Activated naive CD4-positive, alpha-beta T cell treated with Interleukin-2 at 50 U/mL for 16 hours (primary cell): ENCODE measurements around the gene GPATCH3.
A peak's percentile ranks its signal among the peaks of the same experiment; 100 is the strongest.
"Not testable (repeated sequence)": the region's sequence is repeated elsewhere in the genome, so short reads cannot be mapped to it uniquely, and the experiment has no call there.

Experiments
- DNase-seq: peaks from one replicate; pipeline ENCODE4 v3.0.0-alpha.2; 2020

The GPATCH3 gene

GRCh38 chr1:26911399-26912146 lies 11.3 kb upstream of the GPATCH3 start:
- DNase-seq = no peak

- no peak for DNase-seq
Measured at GRCh38 chr1:26910343-26911160, 10.3 kb upstream of the GPATCH3 start.

- DNase-seq = no peak
Measured at GRCh38 chr1:26909951-26910342, 9.7 kb upstream of the GPATCH3 start.

GRCh38 chr1:26907071-26907917 lies 7.0 kb upstream of the GPATCH3 start:
- no peak for DNase-seq

- DNase-seq = no peak
Measured at GRCh38 chr1:26900815-26901511, 696 bp upstream of the GPATCH3 start.

GRCh38 chr1:26897351-26897750 lies 2.9 kb downstream of the GPATCH3 start:
- DNase-seq = no peak

GRCh38 chr1:26894263-26894662 lies 6.0 kb downstream of the GPATCH3 start:
- DNase-seq = no peak

- no peak for DNase-seq
Measured at GRCh38 chr1:26890467-26890796, 9.8 kb downstream of the GPATCH3 start.

GRCh38 chr1:26889551-26890466 lies 10.5 kb downstream of the GPATCH3 start, which contains the start of gene GPN2:
Gene GPN2 (minus strand): TSS chr1:26890283. CDS start chr1:26890096, 187 bp downstream.
- peak; percentile 83 for DNase-seq

GRCh38 chr1:26888231-26888630 lies 12.0 kb downstream of the GPATCH3 start:
- DNase-seq = no peak

- no peak for DNase-seq
Measured at GRCh38 chr1:26887125-26887524, 13.1 kb downstream of the GPATCH3 start.

GRCh38 chr1:26882696-26883463 lies 17.4 kb downstream of the GPATCH3 start:
- DNase-seq = no peak

- DNase-seq = not testable (repeated sequence)
Measured at GRCh38 chr1:26881611-26882010, 18.7 kb downstream of the GPATCH3 start.

- DNase-seq = no peak
Measured at GRCh38 chr1:26879793-26880192, 20.5 kb downstream of the GPATCH3 start.

- DNase-seq = no peak
Measured at GRCh38 chr1:26877326-26877725, 22.9 kb downstream of the GPATCH3 start.

GRCh38 chr1:26874896-26875295 lies 25.4 kb downstream of the GPATCH3 start:
- DNase-seq = no peak

GRCh38 chr1:26873097-26873496 lies 27.2 kb downstream of the GPATCH3 start:
- DNase-seq = not testable (repeated sequence)

- DNase-seq = peak; percentile 95
Measured at GRCh38 chr1:26864610-26865480, 35.4 kb downstream of the GPATCH3 start.

- no peak for DNase-seq
Measured at GRCh38 chr1:26863685-26864077, 36.6 kb downstream of the GPATCH3 start.
